ENCODE results near the gene ITGA8.
A peak's percentile ranks its signal among the peaks of the same experiment; 100 is the strongest.
"Not testable (repeated sequence)": the region's sequence is repeated elsewhere in the genome, so short reads cannot be mapped to it uniquely, and the experiment has no call there.

The ITGA8 gene

GRCh38 chr10:15486404-15486803 lies 233.3 kb downstream of the ITGA8 start:
- DNase-seq, result no peak

GRCh38 chr10:15485684-15486316 lies 233.9 kb downstream of the ITGA8 start:
- DNase-seq, result no peak

GRCh38 chr10:15485027-15485426 lies 234.7 kb downstream of the ITGA8 start:
- DNase-seq, result no peak

GRCh38 chr10:15484128-15484527 lies 235.6 kb downstream of the ITGA8 start:
- DNase-seq, result no peak

GRCh38 chr10:15483215-15484075 lies 236.3 kb downstream of the ITGA8 start:
- no peak for DNase-seq

GRCh38 chr10:15482156-15482555 lies 237.6 kb downstream of the ITGA8 start:
- DNase-seq, result no peak

- DNase-seq, result no peak
Observed at GRCh38 chr10:15478950-15479349, 240.8 kb downstream of the ITGA8 start.

- DNase-seq, result no peak
Observed at GRCh38 chr10:15478429-15478828, 241.3 kb downstream of the ITGA8 start.

GRCh38 chr10:15476337-15476736 lies 243.4 kb downstream of the ITGA8 start:
- no peak for DNase-seq

- DNase-seq, result not testable (repeated sequence)
Observed at GRCh38 chr10:15475439-15475838, 244.3 kb downstream of the ITGA8 start.

- no peak for DNase-seq
Observed at GRCh38 chr10:15474671-15475070, 245.1 kb downstream of the ITGA8 start.

- DNase-seq, result no peak
Observed at GRCh38 chr10:15473396-15473767, 246.3 kb downstream of the ITGA8 start.

GRCh38 chr10:15472431-15473395 lies 247.0 kb downstream of the ITGA8 start:
- peak; percentile 64 for DNase-seq

GRCh38 chr10:15472008-15472407 lies 247.7 kb downstream of the ITGA8 start:
- no peak for DNase-seq

- DNase-seq, result no peak
Observed at GRCh38 chr10:15469111-15469510, 250.6 kb downstream of the ITGA8 start.

- DNase-seq, result no peak
Observed at GRCh38 chr10:15464381-15464780, 255.3 kb downstream of the ITGA8 start.

Measured in GOT3 (cell line).